ENCODE data around the gene NHLH1. TPM values are rescaled to one million over a fixed set of nuclear protein-coding genes. Genes with fewer than 3 reads are reported as not detected.

NHLH1 gene
- 0.85 and 0.93 TPM in 2 replicates for total RNA-seq

DNA sequence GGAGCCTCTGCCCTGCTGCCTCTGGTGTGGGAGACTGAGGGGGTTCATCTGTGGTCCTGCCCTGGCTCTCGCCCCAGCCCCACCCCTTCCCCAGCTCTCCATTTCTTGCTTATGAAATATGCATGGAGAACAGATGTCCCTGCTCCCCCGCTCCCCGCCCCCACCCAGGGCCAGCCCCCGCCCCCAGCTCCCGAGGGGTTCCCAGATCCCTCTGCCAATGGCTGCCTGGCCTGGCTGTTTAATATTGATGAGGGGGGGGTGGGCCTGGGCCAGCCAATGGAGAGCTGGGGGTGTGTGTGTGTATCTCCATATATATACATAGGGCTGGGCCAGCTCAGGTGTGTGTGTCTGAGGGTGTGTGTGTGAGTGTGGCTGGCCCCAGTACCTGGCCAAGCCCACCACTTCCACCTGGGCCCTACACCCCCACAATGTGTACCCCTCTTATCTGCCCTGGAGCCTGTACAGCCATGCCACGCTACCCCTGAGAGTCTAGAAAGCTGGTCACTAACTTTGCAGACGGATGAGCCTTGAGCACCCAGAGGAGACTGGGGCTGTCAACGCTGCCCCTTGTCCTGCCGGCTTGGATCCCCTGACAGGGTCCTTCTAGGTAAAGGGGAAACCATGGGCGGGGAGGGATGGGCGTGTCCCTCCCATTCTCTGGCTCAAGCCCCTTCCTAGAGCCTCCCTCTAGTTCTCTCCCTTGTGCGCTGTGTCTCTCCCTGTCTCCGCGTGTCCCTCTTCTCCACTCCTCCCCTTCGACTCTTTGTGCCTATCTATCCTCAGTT lies at the start of gene NHLH1:
Gene NHLH1 (plus strand): TSS at position 341 of the 785 bp plus-strand sequence. CDS start 3,661 bp downstream, outside the sequence.
- intact Hi-C loops (cut with micrococcal nuclease): no loop called here

- intact Hi-C loops (cut with micrococcal nuclease): no loop called here
Measured at GRCh38 chr1:160322831-160323230, 44.0 kb upstream of the NHLH1 start.

GRCh38 chr1:160325252-160325651 lies 41.6 kb upstream of the NHLH1 start:
- intact Hi-C loops (cut with micrococcal nuclease): no loop called here

GRCh38 chr1:160326418-160326817 lies 40.5 kb upstream of the NHLH1 start:
- intact Hi-C loops (cut with micrococcal nuclease): no loop called here

DNA sequence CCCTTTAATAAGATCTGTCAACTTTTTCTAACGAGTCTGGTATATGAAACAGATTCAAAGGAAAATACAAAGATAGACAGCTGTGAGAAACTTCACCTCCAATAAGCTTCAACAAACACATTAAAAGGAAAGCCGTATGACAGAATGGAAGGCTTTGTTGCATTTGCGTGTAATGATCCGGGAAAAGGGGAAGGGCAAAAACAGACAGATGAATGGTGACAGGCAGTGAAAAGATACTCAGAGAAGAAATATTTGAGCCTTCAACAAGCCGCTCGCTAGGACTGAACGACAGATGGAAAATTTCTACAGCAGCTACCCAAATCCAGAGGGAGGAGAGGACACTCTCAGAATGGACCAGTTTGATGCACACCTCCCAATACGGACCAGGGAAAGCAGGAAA lies 38.7 kb upstream of the NHLH1 start:
- intact Hi-C loops (cut with micrococcal nuclease): no loop called here

GRCh38 chr1:160330119-160330518 lies 36.8 kb upstream of the NHLH1 start:
- intact Hi-C loops (cut with micrococcal nuclease): no loop called here

DNA sequence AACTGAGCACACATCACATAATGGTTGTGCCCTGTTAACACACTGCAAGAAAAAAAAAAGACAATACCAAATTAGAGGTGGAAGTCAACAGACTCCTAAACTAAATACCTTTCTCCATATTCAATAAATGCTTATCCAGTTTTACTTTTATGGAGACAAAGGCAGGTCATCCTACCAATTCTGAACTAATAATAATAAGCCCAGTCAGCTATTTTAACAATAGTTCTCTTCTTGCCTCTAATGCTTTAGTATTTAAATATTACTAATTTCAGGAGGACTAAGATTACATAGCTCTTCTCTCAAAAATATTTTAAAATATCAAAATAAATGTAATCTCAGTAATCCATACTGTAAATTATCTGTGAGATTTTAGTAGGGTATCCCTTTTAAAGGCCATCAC lies 34.4 kb upstream of the NHLH1 start:
- intact Hi-C loops (cut with micrococcal nuclease): no loop called here

- intact Hi-C loops (cut with micrococcal nuclease): no loop called here
Measured at GRCh38 chr1:160338580-160338979, 28.3 kb upstream of the NHLH1 start.

DNA sequence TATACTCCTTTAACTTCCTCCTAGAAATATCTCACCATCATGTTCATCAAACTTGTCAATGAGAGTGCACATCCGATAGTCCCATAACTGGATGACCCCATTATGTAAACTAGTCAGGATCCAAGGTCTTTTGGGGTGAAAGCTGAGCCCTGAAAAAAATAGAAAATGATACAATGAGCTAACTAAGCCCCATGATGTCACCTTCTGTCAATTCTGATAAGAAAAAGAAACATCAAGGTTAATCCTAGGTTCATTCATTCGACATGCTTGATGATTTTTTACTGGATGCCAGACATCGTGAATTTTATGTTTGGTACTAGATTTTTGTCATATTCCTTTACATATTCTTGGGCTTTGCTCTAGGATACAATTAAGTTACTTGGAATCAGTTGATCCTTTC lies 26.7 kb upstream of the NHLH1 start:
- intact Hi-C loops (cut with micrococcal nuclease): loop anchor here (10.0 kb wide), 1 partner anchor 705 kb away; the partner anchor contains the start of gene USF1

GRCh38 chr1:160340866-160341265 lies 26.0 kb upstream of the NHLH1 start:
- intact Hi-C loops (cut with micrococcal nuclease): loop anchor here (10.0 kb wide), 1 partner anchor 704 kb away; the partner anchor contains the start of gene USF1

GRCh38 chr1:160342526-160342925 lies 24.3 kb upstream of the NHLH1 start:
- intact Hi-C loops (cut with micrococcal nuclease): loop anchor here (1.0 to 10.0 kb wide), 6 partner anchors 86 to 702 kb away; partner anchors contain the start of genes PEA15, TAGLN2 and USF1

DNA sequence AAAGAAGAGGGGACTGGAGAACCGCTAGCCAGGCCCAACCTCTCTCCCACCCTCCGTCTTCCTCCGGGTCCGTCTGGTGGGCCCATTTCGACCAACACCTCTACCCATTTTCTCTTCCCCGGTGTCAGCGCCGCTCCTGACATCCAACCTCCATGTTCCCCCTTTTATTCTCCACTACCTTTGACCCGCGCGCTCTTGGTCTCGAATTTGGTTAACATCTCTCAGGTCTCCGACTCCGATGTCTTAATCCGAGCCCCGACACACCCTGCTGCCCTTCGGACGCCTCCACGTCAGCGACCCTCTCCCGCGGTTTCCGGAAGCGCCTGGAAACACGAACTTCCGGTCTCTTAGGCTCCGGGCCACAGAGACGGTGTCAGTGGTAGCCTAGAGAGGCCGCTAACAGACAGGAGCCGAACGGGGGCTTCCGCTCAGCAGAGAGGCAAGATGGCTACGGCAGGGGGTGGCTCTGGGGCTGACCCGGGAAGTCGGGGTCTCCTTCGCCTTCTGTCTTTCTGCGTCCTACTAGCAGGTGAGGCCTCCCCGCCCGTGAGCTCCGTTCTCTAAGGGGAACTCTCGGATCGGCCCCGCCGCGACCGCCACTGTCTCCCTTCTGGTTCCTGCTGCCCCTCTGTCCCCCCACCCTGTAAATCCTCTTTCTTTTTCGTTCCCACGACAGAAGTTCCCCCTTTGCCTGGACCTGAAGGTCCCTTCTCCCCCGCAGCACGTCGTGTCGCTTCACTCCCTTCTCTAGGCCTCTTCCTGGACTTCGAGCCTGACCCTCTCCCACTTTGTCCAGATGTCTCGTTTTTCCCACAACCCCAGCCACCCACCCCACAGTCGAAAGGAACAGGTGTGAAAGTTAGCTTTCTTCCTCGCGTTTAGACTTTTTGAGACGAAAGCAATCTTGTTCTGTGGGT lies 23.7 kb upstream of the NHLH1 start, which contains the start of the genes COPA and NCSTN:
Gene COPA (minus strand): TSS at position 298 of the 917 bp plus-strand sequence. CDS start 80 bp downstream, at position 218.
Gene NCSTN (plus strand): TSS at position 431 of the 917 bp plus-strand sequence. CDS start 14 bp downstream, at position 445.
- intact Hi-C loops (cut with micrococcal nuclease): loop anchor here (1.0 to 10.0 kb wide), 13 partner anchors 33 to 702 kb away; partner anchors contain the start of genes CD84, DCAF8, IGSF8 and PEA15

DNA sequence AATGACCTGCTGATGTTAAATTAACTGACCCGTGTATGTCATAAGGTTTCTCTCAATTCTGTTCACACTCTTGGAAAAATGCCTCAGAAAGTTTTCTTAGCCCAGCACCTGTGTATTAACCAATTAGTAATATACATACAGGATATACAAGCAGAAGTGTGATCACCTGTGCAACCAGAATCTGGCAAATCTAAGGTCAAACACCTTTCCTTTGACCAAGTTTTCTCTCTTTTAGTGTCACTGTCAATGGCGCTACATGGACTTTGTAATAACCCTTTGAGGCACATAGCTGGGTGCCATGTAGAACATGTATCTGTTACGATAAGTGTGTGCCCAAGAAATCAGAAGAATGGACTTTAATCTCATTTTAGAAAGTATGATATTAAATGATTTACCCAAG lies 22.6 kb upstream of the NHLH1 start:
- intact Hi-C loops (cut with micrococcal nuclease): loop anchor here (10.0 kb wide), 1 partner anchor 701 kb away; the partner anchor contains the start of gene USF1

DNA sequence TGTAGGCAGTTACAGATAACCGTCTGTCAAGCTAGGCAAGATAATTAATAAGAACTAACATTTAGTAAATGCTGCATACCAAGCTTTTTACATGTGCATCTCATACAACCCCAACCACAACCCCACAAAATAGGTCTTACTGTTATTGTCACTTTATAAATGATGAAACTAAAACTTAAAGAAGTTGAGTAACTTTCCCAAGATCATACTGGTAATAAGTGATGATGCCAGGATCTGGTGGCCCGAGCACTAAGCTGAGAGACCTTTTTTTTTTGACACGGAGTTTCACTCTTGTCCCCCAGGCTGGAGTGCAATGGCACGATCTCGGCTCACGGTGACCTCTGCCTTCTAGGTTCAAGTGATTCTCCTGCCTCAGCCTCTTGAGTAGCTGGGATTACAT lies 21.9 kb upstream of the NHLH1 start:
- intact Hi-C loops (cut with micrococcal nuclease): loop anchor here (10.0 kb wide), 1 partner anchor 700 kb away; the partner anchor contains the start of gene USF1

DNA sequence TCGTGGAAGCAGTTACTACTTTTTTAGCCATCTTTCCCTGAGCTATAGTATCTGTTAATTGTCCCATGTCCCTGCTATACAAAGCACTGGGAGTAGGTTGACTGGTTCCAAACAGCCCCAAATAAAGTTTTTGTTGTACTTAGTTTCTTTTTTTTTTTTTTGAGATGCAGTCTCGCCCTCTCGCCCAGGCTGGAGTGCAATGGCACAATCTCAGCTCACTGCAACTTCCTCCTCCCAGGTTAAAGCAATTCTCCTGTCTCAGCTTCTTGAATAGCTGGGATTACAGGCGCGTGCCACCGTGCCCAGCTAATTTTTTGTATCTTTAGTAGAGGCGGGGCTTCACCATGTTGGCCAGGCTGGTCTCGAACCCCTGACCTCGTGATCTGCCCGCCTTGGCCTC lies 20.4 kb upstream of the NHLH1 start:
- intact Hi-C loops (cut with micrococcal nuclease): loop anchor here (10.0 kb wide), 1 partner anchor 698 kb away; the partner anchor contains the start of gene USF1

- intact Hi-C loops (cut with micrococcal nuclease): loop anchor here (10.0 kb wide), 1 partner anchor 698 kb away; the partner anchor contains the start of gene USF1
Measured at GRCh38 chr1:160346958-160347357, 19.9 kb upstream of the NHLH1 start.

- intact Hi-C loops (cut with micrococcal nuclease): no loop called here
Measured at GRCh38 chr1:160351629-160352028, 15.2 kb upstream of the NHLH1 start.

DNA sequence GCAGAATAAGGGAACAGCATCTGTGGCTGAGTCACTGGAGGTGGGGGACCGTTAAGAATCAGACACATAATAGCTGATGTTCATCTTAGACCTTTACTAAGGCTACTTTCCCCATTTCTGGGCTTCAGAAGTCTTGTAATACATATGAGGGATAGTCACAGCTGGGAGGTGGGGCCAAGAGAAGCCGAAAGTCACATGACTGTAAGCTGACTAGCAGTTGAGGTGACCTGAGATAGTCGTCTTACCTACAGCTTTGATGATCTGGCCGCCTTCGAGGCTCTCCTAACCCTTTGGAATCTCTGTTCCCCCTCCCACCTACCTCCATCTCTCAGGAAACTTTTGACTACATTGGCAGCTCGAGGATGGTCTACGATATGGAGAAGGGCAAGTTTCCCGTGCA lies 14.3 kb upstream of the NHLH1 start:
- intact Hi-C loops (cut with micrococcal nuclease): no loop called here

DNA sequence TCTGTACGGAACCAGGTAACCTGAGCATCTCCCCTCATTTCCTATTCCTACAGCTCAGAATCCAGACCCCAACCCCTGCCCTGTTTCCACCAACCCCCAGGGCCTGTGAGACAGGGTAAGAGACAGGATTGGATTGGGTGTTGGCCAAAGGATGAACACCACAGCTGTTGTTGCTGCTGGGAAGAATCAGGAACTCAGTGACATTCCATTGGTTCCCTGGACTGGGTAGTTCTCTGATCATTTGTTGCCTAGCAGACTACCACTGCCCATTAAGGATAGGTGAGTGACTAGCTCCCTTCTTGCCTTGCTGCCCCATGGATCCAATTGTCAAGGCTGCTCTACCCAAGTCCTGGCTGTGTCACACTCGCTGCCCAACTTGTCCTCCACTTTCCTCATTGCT lies 13.6 kb upstream of the NHLH1 start:
- intact Hi-C loops (cut with micrococcal nuclease): no loop called here

- intact Hi-C loops (cut with micrococcal nuclease): loop anchor here (1.0 kb wide), 2 partner anchors 22 to 253 kb away; no protein-coding TSS in a partner anchor
Measured at GRCh38 chr1:160354388-160354985, 12.4 kb upstream of the NHLH1 start.
